ENCODE results near the gene ZNF420. TPM values are rescaled to one million over a fixed set of nuclear protein-coding genes. Genes with fewer than 3 reads are reported as not detected.

The ZNF420 gene
- total and polyA plus RNA-seq, 2 experiments from 2014 or later: 5.9 to 10.4 TPM

GRCh38 chr19:37127999-37128820 is 50.0 kb downstream of the ZNF420 start:
- Histone ChIP-seq H3K27ac (no peak overlapping the region), H3K9me3 (ENCODE audit: low read depth) (peaks cover 40% of the 10 kb centered on the region), H3K9ac (no peak overlapping the region), H4K20me1 (ENCODE audit: insufficient read depth) (no peaks in the 10 kb centered on the region), H2AFZ (no peak overlapping the region), H3K36me3 (ENCODE audit: low read depth) (peaks cover 57% of the 10 kb centered on the region), H3K27me3 (replicated peaks; ENCODE audit: insufficient read depth) (no peaks in the 10 kb centered on the region), H3K79me2 (ENCODE audit: insufficient read depth) (no peaks in the 10 kb centered on the region), H3K4me3 (peak overlapping the region; percentile 8; the same call in 1 of the 2 replicates), H3K4me1 (ENCODE audit: insufficient read depth) (no peaks in the 10 kb centered on the region), H3F3A (ENCODE audit: insufficient read depth) (peaks cover 24% of the 10 kb centered on the region), H3K9me2 (ENCODE audit: insufficient read depth) (no peaks in the 10 kb centered on the region), H3K4me2 (ENCODE audit: unreplicated experiment) (no peak overlapping the region)
- no peak for TF ChIP-seq EZH2 (IDR thresholded peaks at IDR 0.05; ENCODE audit: insufficient read depth, poor library complexity, severe bottlenecking)
- no peak for TF ChIP-seq EZH2phosphoT487 (IDR thresholded peaks at IDR 0.05; ENCODE audit: insufficient read depth, low read depth)
- no peak for DNase-seq
- WGBS, 2 experiments (ENCODE audit: low coverage in 1 of 2, low lambda C conversion rate in 2 of 2, missing lambda C conversion rate in 2 of 2): 90 to 92% methylated on average over 12 of the region's 12 CpGs
- in situ Hi-C loops (cut with MboI): no loop called here

- no peak for DNase-seq
- no peaks in the 10 kb centered on the region for H4K20me1 ChIP-seq (ENCODE audit: insufficient read depth)
- H3K27ac ChIP-seq: no peak overlapping the region
- no peaks in the 10 kb centered on the region for H3K9me2 ChIP-seq (ENCODE audit: insufficient read depth)
- peaks cover 42% of the 10 kb centered on the region for H3K9me3 ChIP-seq (ENCODE audit: low read depth)
- H3K27me3 ChIP-seq (replicated peaks; ENCODE audit: insufficient read depth): no peaks in the 10 kb centered on the region
- no peaks in the 10 kb centered on the region for H3K4me1 ChIP-seq (ENCODE audit: insufficient read depth)
- H3K79me2 ChIP-seq (ENCODE audit: insufficient read depth): no peaks in the 10 kb centered on the region
- H3F3A ChIP-seq (ENCODE audit: insufficient read depth): peaks cover 24% of the 10 kb centered on the region
- H2AFZ ChIP-seq: no peak overlapping the region
- H3K4me2 ChIP-seq (ENCODE audit: unreplicated experiment): no peak overlapping the region
- peaks cover 57% of the 10 kb centered on the region for H3K36me3 ChIP-seq (ENCODE audit: low read depth)
- WGBS, 2 experiments (ENCODE audit: low coverage in 1 of 2, low lambda C conversion rate in 2 of 2, missing lambda C conversion rate in 2 of 2): 80 to 91% methylated on average over 3 of the region's 3 CpGs
- H3K9ac ChIP-seq: no peak overlapping the region
- H3K4me3 ChIP-seq: no peak overlapping the region
- in situ Hi-C loops (cut with MboI): no loop called here
- no peak for TF ChIP-seq EZH2 (IDR thresholded peaks at IDR 0.05; ENCODE audit: insufficient read depth, poor library complexity, severe bottlenecking)
- no peak for TF ChIP-seq EZH2phosphoT487 (IDR thresholded peaks at IDR 0.05; ENCODE audit: insufficient read depth, low read depth)
Measured at GRCh38 chr19:37128821-37129177, 50.6 kb downstream of the ZNF420 start.

- no peak for TF ChIP-seq EZH2 (IDR thresholded peaks at IDR 0.05; ENCODE audit: insufficient read depth, poor library complexity, severe bottlenecking)
- no peak for TF ChIP-seq EZH2phosphoT487 (IDR thresholded peaks at IDR 0.05; ENCODE audit: insufficient read depth, low read depth)
- no peak for DNase-seq
- Histone ChIP-seq H3F3A (ENCODE audit: insufficient read depth) (no peaks in the 10 kb centered on the region), H3K27ac (no peak overlapping the region), H3K9me3 (ENCODE audit: low read depth) (peaks cover 8% of the 10 kb centered on the region), H3K9ac (no peak overlapping the region), H3K4me1 (ENCODE audit: insufficient read depth) (no peaks in the 10 kb centered on the region), H3K79me2 (ENCODE audit: insufficient read depth) (no peaks in the 10 kb centered on the region), H3K4me2 (ENCODE audit: unreplicated experiment) (no peak overlapping the region), H4K20me1 (ENCODE audit: insufficient read depth) (no peaks in the 10 kb centered on the region), H3K27me3 (replicated peaks; ENCODE audit: insufficient read depth) (no peaks in the 10 kb centered on the region), H3K9me2 (ENCODE audit: insufficient read depth) (no peaks in the 10 kb centered on the region), H2AFZ (no peak overlapping the region), H3K36me3 (ENCODE audit: low read depth) (no peaks in the 10 kb centered on the region), H3K4me3 (no peak overlapping the region)
- in situ Hi-C loops (cut with MboI): no loop called here
- WGBS, 2 experiments (ENCODE audit: low coverage in 1 of 2, low lambda C conversion rate in 2 of 2, missing lambda C conversion rate in 2 of 2): 4 to 5% methylated on average over 1 of the region's 1 CpG
Measured at GRCh38 chr19:37136111-37136510, 57.9 kb downstream of the ZNF420 start.

- 74 to 76% methylated on average over 3 of the region's 3 CpGs for WGBS, 2 experiments (ENCODE audit: low coverage in 1 of 2, low lambda C conversion rate in 2 of 2, missing lambda C conversion rate in 2 of 2)
- no peaks in the 10 kb centered on the region for H3F3A ChIP-seq (ENCODE audit: insufficient read depth)
Measured at GRCh38 chr19:37148214-37148613, 70.0 kb downstream of the ZNF420 start.

More at GRCh38 chr19:37148214-37148613, 70.0 kb downstream of the ZNF420 start:
- Histone ChIP-seq H3K36me3 (ENCODE audit: low read depth) (peaks cover 19% of the 10 kb centered on the region), H2AFZ (no peak overlapping the region), H3K79me2 (ENCODE audit: insufficient read depth) (no peaks in the 10 kb centered on the region), H3K27ac (no peak overlapping the region), H3K9me2 (ENCODE audit: insufficient read depth) (no peaks in the 10 kb centered on the region), H3K4me2 (ENCODE audit: unreplicated experiment) (no peak overlapping the region), H3K27me3 (replicated peaks; ENCODE audit: insufficient read depth) (no peaks in the 10 kb centered on the region), H3K4me3 (no peak overlapping the region), H3K9ac (no peak overlapping the region), H3K4me1 (ENCODE audit: insufficient read depth) (no peaks in the 10 kb centered on the region), H4K20me1 (ENCODE audit: insufficient read depth) (no peaks in the 10 kb centered on the region), H3K9me3 (ENCODE audit: low read depth) (no peaks in the 10 kb centered on the region)
- TF ChIP-seq EZH2 (IDR thresholded peaks at IDR 0.05; ENCODE audit: insufficient read depth, poor library complexity, severe bottlenecking) (no peak), EZH2phosphoT487 (IDR thresholded peaks at IDR 0.05; ENCODE audit: insufficient read depth, low read depth) (no peak)
- in situ Hi-C loops (cut with MboI): no loop called here
- DNase-seq: no peak

All from GM23248 (cell line).